Progenitor cell of endocrine pancreas (in vitro differentiated cells): Measurements from ENCODE around the gene SYT11. TPM values are rescaled to one million over a fixed set of nuclear protein-coding genes. Genes with fewer than 3 reads are reported as not detected.
"Not testable (repeated sequence)": the region's sequence is repeated elsewhere in the genome, so short reads cannot be mapped to it uniquely, and the experiment has no call there.

ENCODE experiments used
- DNase-seq: peaks from one replicate; pipeline ENCODE4 v3.0.0; 2021; ENCODE audit warnings: low spot score; ENCODE audit not compliant: unreplicated experiment
- H3K27ac Mint-ChIP-seq: 2 replicates; pipeline ENCODE4 v1.8.0; 2021; ENCODE audit warnings: mild to moderate bottlenecking, moderate library complexity, mixed read lengths
- H3K27me3 Mint-ChIP-seq: 2 replicates; pipeline ENCODE4 v1.8.0; 2021; ENCODE audit warnings: mixed read lengths
- H3K36me3 Mint-ChIP-seq: 2 replicates; pipeline ENCODE4 v1.8.0; 2022; ENCODE audit warnings: mixed read lengths; ENCODE audit not compliant: insufficient read depth
- H3K4me1 Mint-ChIP-seq: 2 replicates; pipeline ENCODE4 v1.8.0; 2021; ENCODE audit warnings: low read depth, mixed read lengths
- H3K4me3 Mint-ChIP-seq: 2 replicates; pipeline ENCODE4 v1.8.0; 2021; ENCODE audit warnings: low read depth, mild to moderate bottlenecking, moderate library complexity, mixed read lengths
- H3K9me3 Mint-ChIP-seq: 2 replicates; pipeline ENCODE4 v1.8.0; 2021; ENCODE audit warnings: low read depth, mixed read lengths
- CTCF ChIP-seq: fragments of 200-600 bp; sonication (generic); IDR thresholded peaks from one replicate; pipeline ENCODE4 v1.5.0; 2021; ENCODE audit warnings: antibody characterized with exemption, mild to moderate bottlenecking; ENCODE audit not compliant: unreplicated experiment
- total RNA-seq: library from RNA; stranded (reverse); gene quantifications from 2 replicates; pipeline ENCODE4 v1.2.1, GENCODE V29; 2021

The SYT11 gene
- total RNA-seq, 1 donor from 2014 or later = 1.7 TPM

- no peak for TF ChIP-seq CTCF
- H3K9me3 Mint-ChIP-seq = no peaks in the 10 kb centered on the region
- no peaks in the 10 kb centered on the region for H3K36me3 Mint-ChIP-seq
- no peak overlapping the region for H3K27ac Mint-ChIP-seq
- no peak overlapping the region for H3K4me3 Mint-ChIP-seq
- no peaks in the 10 kb centered on the region for H3K4me1 Mint-ChIP-seq
- H3K27me3 Mint-ChIP-seq = peaks cover 2% of the 10 kb centered on the region
- no peak for DNase-seq
Observed at GRCh38 chr1:155890251-155890650, 30.9 kb downstream of the SYT11 start.

- Mint-ChIP-seq H3K27ac (no peak overlapping the region), H3K4me1 (no peaks in the 10 kb centered on the region), H3K36me3 (peaks cover 7% of the 10 kb centered on the region), H3K4me3 (no peak overlapping the region), H3K27me3 (peaks cover 2% of the 10 kb centered on the region), H3K9me3 (no peaks in the 10 kb centered on the region)
- no peak for TF ChIP-seq CTCF
- DNase-seq = no peak
Observed at GRCh38 chr1:155892796-155893195, 33.4 kb downstream of the SYT11 start.

GRCh38 chr1:155893389-155894142, 34.2 kb downstream of the SYT11 start:
- no peak for DNase-seq
- Mint-ChIP-seq H3K4me3 (no peak overlapping the region), H3K27me3 (peaks cover 2% of the 10 kb centered on the region), H3K27ac (no peak overlapping the region), H3K9me3 (no peaks in the 10 kb centered on the region), H3K4me1 (no peaks in the 10 kb centered on the region), H3K36me3 (peaks cover 10% of the 10 kb centered on the region)
- TF ChIP-seq CTCF = no peak

GRCh38 chr1:155895617-155896016, 36.2 kb downstream of the SYT11 start:
- H3K4me1 Mint-ChIP-seq, H3K27me3 Mint-ChIP-seq, H3K4me3 Mint-ChIP-seq, H3K9me3 Mint-ChIP-seq, DNase-seq, H3K27ac Mint-ChIP-seq: not testable (repeated sequence)
- peaks cover 19% of the 10 kb centered on the region for H3K36me3 Mint-ChIP-seq

GRCh38 chr1:155896476-155896875, 37.1 kb downstream of the SYT11 start:
- H3K4me3 Mint-ChIP-seq, H3K4me1 Mint-ChIP-seq, H3K27ac Mint-ChIP-seq, DNase-seq, H3K27me3 Mint-ChIP-seq, H3K9me3 Mint-ChIP-seq: not testable (repeated sequence)
- H3K36me3 Mint-ChIP-seq = peaks cover 20% of the 10 kb centered on the region

- no peaks in the 10 kb centered on the region for H3K4me1 Mint-ChIP-seq
- no peak overlapping the region for H3K4me3 Mint-ChIP-seq
- H3K9me3 Mint-ChIP-seq = no peaks in the 10 kb centered on the region
- TF ChIP-seq CTCF = no peak
- no peak overlapping the region for H3K27ac Mint-ChIP-seq
- no peak for DNase-seq
- peaks cover 22% of the 10 kb centered on the region for H3K36me3 Mint-ChIP-seq
- no peaks in the 10 kb centered on the region for H3K27me3 Mint-ChIP-seq
Observed at GRCh38 chr1:155897746-155898145, 38.4 kb downstream of the SYT11 start.
